HEK293 (cell line): ENCODE measurements around the gene BAHD1.

ENCODE experiments used
- SCRT1 ChIP-seq: fragments of 450-650 bp; formaldehyde crosslinking; IDR thresholded peaks from 2 replicates; pipeline ENCODE4 v1.5.1; 2016; ENCODE audit warnings: missing biosample characterization, missing genetic modification characterization, borderline replicate concordance
- TRIM28 ChIP-seq: IDR thresholded peaks from 2 replicates; pipeline ENCODE4 v1.6.1; 2011; ENCODE audit warnings: low read length, control low read depth, borderline replicate concordance
- ZFHX2 ChIP-seq: fragments of 450-650 bp; formaldehyde crosslinking; conservative IDR thresholded peaks from 2 replicates; pipeline ENCODE4 v1.5.1; 2016; ENCODE audit warnings: missing biosample characterization, missing genetic modification characterization
- ZFP3 ChIP-seq: fragments of 450-650 bp; formaldehyde crosslinking; IDR thresholded peaks from 2 replicates; pipeline ENCODE4 v1.5.1; 2016; ENCODE audit warnings: low read depth, missing biosample characterization, missing genetic modification characterization
- ZFP41 ChIP-seq: fragments of 450-650 bp; formaldehyde crosslinking; IDR thresholded peaks from 2 replicates; pipeline ENCODE4 v1.5.1; 2016; ENCODE audit warnings: missing biosample characterization, missing genetic modification characterization, borderline replicate concordance
- ZFP69B ChIP-seq: fragments of 450-650 bp; formaldehyde crosslinking; IDR thresholded peaks from 2 replicates; pipeline ENCODE4 v1.5.1; 2016; ENCODE audit warnings: missing biosample characterization, missing genetic modification characterization
- ZNF138 ChIP-seq: fragments of 450-650 bp; formaldehyde crosslinking; IDR thresholded peaks from 2 replicates; pipeline ENCODE4 v1.5.1; 2016; ENCODE audit warnings: missing biosample characterization, missing genetic modification characterization, borderline replicate concordance
- ZNF184 ChIP-seq: fragments of 450-650 bp; IDR thresholded peaks from 2 replicates; pipeline ENCODE4 v1.5.1; 2018; ENCODE audit warnings: missing biosample characterization, mild to moderate bottlenecking, missing genetic modification characterization
- ZNF223 ChIP-seq: fragments of 450-650 bp; formaldehyde crosslinking; IDR thresholded peaks from 2 replicates; pipeline ENCODE4 v1.5.1; 2016; ENCODE audit warnings: missing biosample characterization, missing genetic modification characterization
- ZNF292 ChIP-seq: fragments of 450-650 bp; formaldehyde crosslinking; IDR thresholded peaks from 2 replicates; pipeline ENCODE4 v1.5.1; 2016; ENCODE audit warnings: low read depth, missing biosample characterization, missing genetic modification characterization, borderline replicate concordance
- ZNF473 ChIP-seq: fragments of 450-650 bp; formaldehyde crosslinking; IDR thresholded peaks from 2 replicates; pipeline ENCODE4 v1.5.1; 2017; ENCODE audit warnings: missing biosample characterization, missing genetic modification characterization
- ZNF510 ChIP-seq: fragments of 450-650 bp; formaldehyde crosslinking; IDR thresholded peaks from 2 replicates; pipeline ENCODE4 v1.5.1; 2018; ENCODE audit warnings: mild to moderate bottlenecking, missing genetic modification characterization, missing biosample characterization; ENCODE audit not compliant: insufficient replicate concordance
- ZNF549 ChIP-seq: fragments of 450-650 bp; IDR thresholded peaks from 2 replicates; pipeline ENCODE4 v1.5.1; 2018; ENCODE audit warnings: missing biosample characterization, missing genetic modification characterization, mild to moderate bottlenecking, inconsistent platforms, moderate library complexity
- ZNF561 ChIP-seq: fragments of 450-650 bp; IDR thresholded peaks from 2 replicates; pipeline ENCODE4 v1.5.1; 2018; ENCODE audit warnings: missing biosample characterization, missing genetic modification characterization, borderline replicate concordance
- ZNF624 ChIP-seq: fragments of 450-650 bp; formaldehyde crosslinking; IDR thresholded peaks from 2 replicates; pipeline ENCODE4 v1.5.1; 2017; ENCODE audit warnings: missing biosample characterization, missing genetic modification characterization
- ZNF670 ChIP-seq: fragments of 450-650 bp; formaldehyde crosslinking; IDR thresholded peaks from 2 replicates; pipeline ENCODE4 v1.5.1; 2016; ENCODE audit warnings: missing biosample characterization, missing genetic modification characterization, low read depth
- TF ChIP-seq, protein P1 (sequence below): fragments of 450-650 bp; formaldehyde crosslinking; IDR thresholded peaks from 2 replicates; pipeline ENCODE4 v1.5.1; 2017; ENCODE audit warnings: missing biosample characterization, missing genetic modification characterization
- TF ChIP-seq, protein P2 (sequence below): fragments of 450-650 bp; formaldehyde crosslinking; conservative IDR thresholded peaks from 2 replicates; pipeline ENCODE4 v1.5.1; 2016; ENCODE audit warnings: low read depth, missing biosample characterization, missing genetic modification characterization
- TF ChIP-seq, protein P3 (sequence below): fragments of 450-650 bp; formaldehyde crosslinking; IDR thresholded peaks from 2 replicates; pipeline ENCODE4 v1.5.1; 2016; ENCODE audit warnings: missing biosample characterization, missing genetic modification characterization, borderline replicate concordance
- TF ChIP-seq, protein P4 (sequence below): fragments of 450-650 bp; formaldehyde crosslinking; IDR thresholded peaks from 2 replicates; pipeline ENCODE4 v1.5.1; 2017; ENCODE audit warnings: missing biosample characterization, missing genetic modification characterization
- TF ChIP-seq, protein P5 (sequence below): fragments of 450-650 bp; IDR thresholded peaks from 2 replicates; pipeline ENCODE4 v1.5.1; 2018; ENCODE audit warnings: missing biosample characterization, mild to moderate bottlenecking, missing genetic modification characterization
- TF ChIP-seq, protein P6 (sequence below): fragments of 450-650 bp; formaldehyde crosslinking; IDR thresholded peaks from 2 replicates; pipeline ENCODE4 v1.5.1; 2017; ENCODE audit warnings: missing biosample characterization, mild to moderate bottlenecking, missing genetic modification characterization, moderate library complexity
- TF ChIP-seq, protein P7 (sequence below): fragments of 450-650 bp; formaldehyde crosslinking; IDR thresholded peaks from 2 replicates; pipeline ENCODE4 v1.5.1; 2017; ENCODE audit warnings: missing biosample characterization, missing genetic modification characterization
- TF ChIP-seq, protein P8 (sequence below): fragments of 450-650 bp; formaldehyde crosslinking; IDR thresholded peaks from 2 replicates; pipeline ENCODE4 v1.5.1; 2016; ENCODE audit warnings: missing biosample characterization, missing genetic modification characterization

The BAHD1 gene

DNA sequence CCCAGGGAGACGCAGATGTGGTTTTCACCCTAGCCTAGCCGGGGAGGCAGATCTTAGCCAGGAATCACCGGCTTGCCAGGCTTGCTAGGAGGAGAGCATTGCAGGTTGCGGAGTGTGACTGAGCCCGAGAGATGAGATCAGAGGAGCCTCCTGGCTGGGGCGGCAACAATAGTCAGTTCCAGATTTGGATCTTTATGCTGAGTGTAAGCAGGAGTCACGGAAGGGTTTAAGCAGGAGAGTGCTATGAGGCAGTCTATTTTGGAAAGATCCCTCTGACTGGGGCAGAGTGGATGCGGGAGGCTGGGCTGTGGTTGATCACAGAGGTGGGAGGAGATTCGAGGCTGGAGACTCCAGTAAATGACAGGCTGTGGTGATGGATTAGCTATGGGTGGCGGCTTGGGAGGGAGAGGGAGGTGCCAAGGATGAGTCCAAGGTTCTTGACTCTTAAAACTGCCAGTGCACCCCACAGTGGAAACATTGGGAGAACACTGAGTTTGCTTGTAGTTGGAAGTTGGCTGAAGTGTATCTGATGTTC lies 10.4 kb upstream of the BAHD1 start (continued):
- TF ChIP-seq, protein P1, sequence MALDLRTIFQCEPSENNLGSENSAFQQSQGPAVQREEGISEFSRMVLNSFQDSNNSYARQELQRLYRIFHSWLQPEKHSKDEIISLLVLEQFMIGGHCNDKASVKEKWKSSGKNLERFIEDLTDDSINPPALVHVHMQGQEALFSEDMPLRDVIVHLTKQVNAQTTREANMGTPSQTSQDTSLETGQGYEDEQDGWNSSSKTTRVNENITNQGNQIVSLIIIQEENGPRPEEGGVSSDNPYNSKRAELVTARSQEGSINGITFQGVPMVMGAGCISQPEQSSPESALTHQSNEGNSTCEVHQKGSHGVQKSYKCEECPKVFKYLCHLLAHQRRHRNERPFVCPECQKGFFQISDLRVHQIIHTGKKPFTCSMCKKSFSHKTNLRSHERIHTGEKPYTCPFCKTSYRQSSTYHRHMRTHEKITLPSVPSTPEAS (tag by site-specific recombination), result no peak
- TF ChIP-seq TRIM28, result peak; percentile 69; the same call in 1 of the 2 replicates
- TF ChIP-seq, protein P2, sequence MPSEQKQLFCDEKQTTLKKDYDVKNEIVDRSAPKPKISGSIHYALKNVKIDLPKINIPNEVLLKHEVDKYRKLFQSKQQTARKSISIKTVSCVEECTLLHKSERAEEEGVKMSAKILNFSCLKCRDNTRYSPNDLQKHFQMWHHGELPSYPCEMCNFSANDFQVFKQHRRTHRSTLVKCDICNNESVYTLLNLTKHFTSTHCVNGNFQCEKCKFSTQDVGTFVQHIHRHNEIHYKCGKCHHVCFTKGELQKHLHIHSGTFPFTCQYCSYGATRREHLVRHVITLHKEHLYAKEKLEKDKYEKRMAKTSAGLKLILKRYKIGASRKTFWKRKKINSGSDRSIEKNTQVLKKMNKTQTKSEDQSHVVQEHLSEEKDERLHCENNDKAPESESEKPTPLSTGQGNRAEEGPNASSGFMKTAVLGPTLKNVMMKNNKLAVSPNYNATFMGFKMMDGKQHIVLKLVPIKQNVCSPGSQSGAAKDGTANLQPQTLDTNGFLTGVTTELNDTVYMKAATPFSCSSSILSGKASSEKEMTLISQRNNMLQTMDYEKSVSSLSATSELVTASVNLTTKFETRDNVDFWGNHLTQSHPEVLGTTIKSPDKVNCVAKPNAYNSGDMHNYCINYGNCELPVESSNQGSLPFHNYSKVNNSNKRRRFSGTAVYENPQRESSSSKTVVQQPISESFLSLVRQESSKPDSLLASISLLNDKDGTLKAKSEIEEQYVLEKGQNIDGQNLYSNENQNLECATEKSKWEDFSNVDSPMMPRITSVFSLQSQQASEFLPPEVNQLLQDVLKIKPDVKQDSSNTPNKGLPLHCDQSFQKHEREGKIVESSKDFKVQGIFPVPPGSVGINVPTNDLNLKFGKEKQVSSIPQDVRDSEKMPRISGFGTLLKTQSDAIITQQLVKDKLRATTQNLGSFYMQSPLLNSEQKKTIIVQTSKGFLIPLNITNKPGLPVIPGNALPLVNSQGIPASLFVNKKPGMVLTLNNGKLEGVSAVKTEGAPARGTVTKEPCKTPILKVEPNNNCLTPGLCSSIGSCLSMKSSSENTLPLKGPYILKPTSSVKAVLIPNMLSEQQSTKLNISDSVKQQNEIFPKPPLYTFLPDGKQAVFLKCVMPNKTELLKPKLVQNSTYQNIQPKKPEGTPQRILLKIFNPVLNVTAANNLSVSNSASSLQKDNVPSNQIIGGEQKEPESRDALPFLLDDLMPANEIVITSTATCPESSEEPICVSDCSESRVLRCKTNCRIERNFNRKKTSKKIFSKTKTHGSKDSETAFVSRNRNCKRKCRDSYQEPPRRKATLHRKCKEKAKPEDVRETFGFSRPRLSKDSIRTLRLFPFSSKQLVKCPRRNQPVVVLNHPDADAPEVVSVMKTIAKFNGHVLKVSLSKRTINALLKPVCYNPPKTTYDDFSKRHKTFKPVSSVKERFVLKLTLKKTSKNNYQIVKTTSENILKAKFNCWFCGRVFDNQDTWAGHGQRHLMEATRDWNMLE (tag by site-specific recombination), result no peak
- TF ChIP-seq ZNF510 (tag by site-specific recombination), result no peak
- no peak for TF ChIP-seq SCRT1 (tag by site-specific recombination)
- TF ChIP-seq, protein P3, sequence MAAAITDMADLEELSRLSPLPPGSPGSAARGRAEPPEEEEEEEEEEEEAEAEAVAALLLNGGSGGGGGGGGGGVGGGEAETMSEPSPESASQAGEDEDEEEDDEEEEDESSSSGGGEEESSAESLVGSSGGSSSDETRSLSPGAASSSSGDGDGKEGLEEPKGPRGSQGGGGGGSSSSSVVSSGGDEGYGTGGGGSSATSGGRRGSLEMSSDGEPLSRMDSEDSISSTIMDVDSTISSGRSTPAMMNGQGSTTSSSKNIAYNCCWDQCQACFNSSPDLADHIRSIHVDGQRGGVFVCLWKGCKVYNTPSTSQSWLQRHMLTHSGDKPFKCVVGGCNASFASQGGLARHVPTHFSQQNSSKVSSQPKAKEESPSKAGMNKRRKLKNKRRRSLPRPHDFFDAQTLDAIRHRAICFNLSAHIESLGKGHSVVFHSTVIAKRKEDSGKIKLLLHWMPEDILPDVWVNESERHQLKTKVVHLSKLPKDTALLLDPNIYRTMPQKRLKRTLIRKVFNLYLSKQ (tag by site-specific recombination), result no peak
- no peak for TF ChIP-seq ZNF561 (tag by site-specific recombination)
- no peak for TF ChIP-seq ZNF473 (tag by site-specific recombination)
- TF ChIP-seq ZNF138 (tag by site-specific recombination), result no peak
- no peak for TF ChIP-seq ZNF624 (tag by site-specific recombination)
- TF ChIP-seq ZNF223, result no peak
- TF ChIP-seq, protein P4, sequence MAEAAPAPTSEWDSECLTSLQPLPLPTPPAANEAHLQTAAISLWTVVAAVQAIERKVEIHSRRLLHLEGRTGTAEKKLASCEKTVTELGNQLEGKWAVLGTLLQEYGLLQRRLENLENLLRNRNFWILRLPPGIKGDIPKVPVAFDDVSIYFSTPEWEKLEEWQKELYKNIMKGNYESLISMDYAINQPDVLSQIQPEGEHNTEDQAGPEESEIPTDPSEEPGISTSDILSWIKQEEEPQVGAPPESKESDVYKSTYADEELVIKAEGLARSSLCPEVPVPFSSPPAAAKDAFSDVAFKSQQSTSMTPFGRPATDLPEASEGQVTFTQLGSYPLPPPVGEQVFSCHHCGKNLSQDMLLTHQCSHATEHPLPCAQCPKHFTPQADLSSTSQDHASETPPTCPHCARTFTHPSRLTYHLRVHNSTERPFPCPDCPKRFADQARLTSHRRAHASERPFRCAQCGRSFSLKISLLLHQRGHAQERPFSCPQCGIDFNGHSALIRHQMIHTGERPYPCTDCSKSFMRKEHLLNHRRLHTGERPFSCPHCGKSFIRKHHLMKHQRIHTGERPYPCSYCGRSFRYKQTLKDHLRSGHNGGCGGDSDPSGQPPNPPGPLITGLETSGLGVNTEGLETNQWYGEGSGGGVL, result peak; percentile 69
- no peak for TF ChIP-seq ZFHX2 (tag by site-specific recombination)
- no peak for TF ChIP-seq ZNF670 (tag by site-specific recombination)
- TF ChIP-seq ZFP3 (tag by site-specific recombination), result no peak
- TF ChIP-seq, protein P5, sequence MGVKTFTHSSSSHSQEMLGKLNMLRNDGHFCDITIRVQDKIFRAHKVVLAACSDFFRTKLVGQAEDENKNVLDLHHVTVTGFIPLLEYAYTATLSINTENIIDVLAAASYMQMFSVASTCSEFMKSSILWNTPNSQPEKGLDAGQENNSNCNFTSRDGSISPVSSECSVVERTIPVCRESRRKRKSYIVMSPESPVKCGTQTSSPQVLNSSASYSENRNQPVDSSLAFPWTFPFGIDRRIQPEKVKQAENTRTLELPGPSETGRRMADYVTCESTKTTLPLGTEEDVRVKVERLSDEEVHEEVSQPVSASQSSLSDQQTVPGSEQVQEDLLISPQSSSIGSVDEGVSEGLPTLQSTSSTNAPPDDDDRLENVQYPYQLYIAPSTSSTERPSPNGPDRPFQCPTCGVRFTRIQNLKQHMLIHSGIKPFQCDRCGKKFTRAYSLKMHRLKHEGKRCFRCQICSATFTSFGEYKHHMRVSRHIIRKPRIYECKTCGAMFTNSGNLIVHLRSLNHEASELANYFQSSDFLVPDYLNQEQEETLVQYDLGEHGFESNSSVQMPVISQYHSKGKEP (tag by site-specific recombination), result no peak
- no peak for TF ChIP-seq ZNF292 (tag by site-specific recombination)
- TF ChIP-seq, protein P6, sequence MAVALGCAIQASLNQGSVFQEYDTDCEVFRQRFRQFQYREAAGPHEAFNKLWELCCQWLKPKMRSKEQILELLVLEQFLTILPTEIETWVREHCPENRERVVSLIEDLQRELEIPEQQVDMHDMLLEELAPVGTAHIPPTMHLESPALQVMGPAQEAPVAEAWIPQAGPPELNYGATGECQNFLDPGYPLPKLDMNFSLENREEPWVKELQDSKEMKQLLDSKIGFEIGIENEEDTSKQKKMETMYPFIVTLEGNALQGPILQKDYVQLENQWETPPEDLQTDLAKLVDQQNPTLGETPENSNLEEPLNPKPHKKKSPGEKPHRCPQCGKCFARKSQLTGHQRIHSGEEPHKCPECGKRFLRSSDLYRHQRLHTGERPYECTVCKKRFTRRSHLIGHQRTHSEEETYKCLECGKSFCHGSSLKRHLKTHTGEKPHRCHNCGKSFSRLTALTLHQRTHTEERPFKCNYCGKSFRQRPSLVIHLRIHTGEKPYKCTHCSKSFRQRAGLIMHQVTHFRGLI (tag by site-specific recombination), result no peak
- TF ChIP-seq ZFP69B, result 0 out of 2 replicates have a peak, but pooled peaks have one; percentile 22
- no peak for TF ChIP-seq ZFP41 (tag by site-specific recombination)
- TF ChIP-seq, protein P7, sequence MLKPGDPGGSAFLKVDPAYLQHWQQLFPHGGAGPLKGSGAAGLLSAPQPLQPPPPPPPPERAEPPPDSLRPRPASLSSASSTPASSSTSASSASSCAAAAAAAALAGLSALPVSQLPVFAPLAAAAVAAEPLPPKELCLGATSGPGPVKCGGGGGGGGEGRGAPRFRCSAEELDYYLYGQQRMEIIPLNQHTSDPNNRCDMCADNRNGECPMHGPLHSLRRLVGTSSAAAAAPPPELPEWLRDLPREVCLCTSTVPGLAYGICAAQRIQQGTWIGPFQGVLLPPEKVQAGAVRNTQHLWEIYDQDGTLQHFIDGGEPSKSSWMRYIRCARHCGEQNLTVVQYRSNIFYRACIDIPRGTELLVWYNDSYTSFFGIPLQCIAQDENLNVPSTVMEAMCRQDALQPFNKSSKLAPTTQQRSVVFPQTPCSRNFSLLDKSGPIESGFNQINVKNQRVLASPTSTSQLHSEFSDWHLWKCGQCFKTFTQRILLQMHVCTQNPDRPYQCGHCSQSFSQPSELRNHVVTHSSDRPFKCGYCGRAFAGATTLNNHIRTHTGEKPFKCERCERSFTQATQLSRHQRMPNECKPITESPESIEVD, result no peak
- no peak for TF ChIP-seq ZNF549 (tag by site-specific recombination)
- no peak for TF ChIP-seq ZNF184
- TF ChIP-seq, protein P8, sequence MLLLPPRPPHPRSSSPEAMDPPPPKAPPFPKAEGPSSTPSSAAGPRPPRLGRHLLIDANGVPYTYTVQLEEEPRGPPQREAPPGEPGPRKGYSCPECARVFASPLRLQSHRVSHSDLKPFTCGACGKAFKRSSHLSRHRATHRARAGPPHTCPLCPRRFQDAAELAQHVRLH (tag by site-specific recombination), result no peak
